ENCODE measurements around the gene MGMT. TPM values are rescaled to one million over a fixed set of nuclear protein-coding genes. Genes with fewer than 3 reads are reported as not detected.
A peak's percentile ranks its signal among the peaks of the same experiment; 100 is the strongest.

Gene MGMT
- total and polyA plus RNA-seq, 7 experiments from 2014 or later: 17.6 to 37.1 (median 22.0) TPM

DNA sequence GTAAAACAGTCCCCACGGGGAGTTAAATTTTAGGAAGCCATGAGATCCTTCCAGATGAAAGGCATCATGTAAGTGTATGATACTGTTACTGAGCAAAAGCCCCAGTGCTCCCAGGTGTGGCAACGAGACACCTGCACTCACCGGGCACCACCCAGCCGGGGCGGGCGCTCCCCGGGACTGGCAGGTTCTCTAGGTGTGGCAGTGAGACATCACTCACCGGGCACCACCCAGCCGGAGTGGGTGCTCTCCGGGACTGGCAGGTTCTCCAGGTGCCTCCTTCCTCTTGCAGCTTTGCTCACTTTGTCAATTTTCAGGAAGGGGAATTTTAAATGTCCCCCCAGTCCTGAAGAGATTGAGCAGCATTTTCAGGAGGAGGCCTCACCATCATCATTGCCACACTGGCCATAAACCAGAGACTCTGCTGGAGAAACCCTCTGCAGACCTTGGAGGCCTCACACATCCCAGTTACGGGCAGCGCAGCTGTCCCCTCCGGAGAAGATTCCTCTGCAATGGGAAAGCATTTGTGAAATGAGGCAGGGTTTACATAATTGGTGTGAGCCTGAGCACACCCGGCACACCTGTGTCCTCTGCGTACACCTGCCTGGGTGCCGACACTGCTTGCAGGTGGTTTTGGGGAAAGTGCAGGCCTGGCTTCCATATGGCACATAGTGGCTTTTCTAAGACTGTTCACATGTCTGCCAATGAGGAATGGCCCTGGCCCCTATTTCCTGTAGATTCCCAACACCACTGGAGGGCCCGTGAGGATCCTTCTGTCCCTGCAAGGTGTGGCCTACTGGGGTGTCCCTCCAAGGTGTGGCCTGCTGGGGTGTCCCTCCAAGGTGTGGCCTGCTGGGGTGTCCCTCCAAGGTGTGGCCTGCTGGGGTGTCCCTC lies 305.7 kb downstream of the MGMT start:
- peaks cover 0 to 52% (median 9%) of the 10 kb centered on the region in 11 donors for H3K9me3 Mint-ChIP-seq
- Histone ChIP-seq H3K27me3 (ENCODE audit: control insufficient read depth in 2 of 2, insufficient read depth in 2 of 2, low read length in 2 of 2) (no peaks in the 10 kb centered on the region), H3K4me1 (ENCODE audit: control insufficient read depth in 2 of 2, insufficient read depth in 2 of 2, low read length in 2 of 2) (no peaks in the 10 kb centered on the region), H3K36me3 (ENCODE audit: control insufficient read depth in 2 of 3, insufficient read depth in 3 of 3, low read length in 3 of 3) (peaks cover 0 to 19% (median 4%) of the 10 kb centered on the region in 3 experiments), H3K27ac (ENCODE audit: low read depth, low read length) (no peak overlapping the region), H3K9me3 (ENCODE audit: control insufficient read depth in 2 of 3, low read length in 3 of 3) (peaks cover 0 to 15% (median 0%) of the 10 kb centered on the region in 3 experiments), H3K4me3 (ENCODE audit: low read length) (no peak overlapping the region)
- no peak overlapping the region for H3K4me3 Mint-ChIP-seq
- ChIA-PET CTCF (no interaction called here), POLR2A (no interaction called here)
- DNase-seq (no peak), ATAC-seq (no peak)
- H3K27ac Mint-ChIP-seq: no peak overlapping the region
- H3K27me3 Mint-ChIP-seq: no peaks in the 10 kb centered on the region
- H3K4me1 Mint-ChIP-seq: peaks cover 0 to 2% (median 0%) of the 10 kb centered on the region in 7 donors
- intact Hi-C loops (cut with micrococcal nuclease): no loop called here
- peaks cover 0 to 49% (median 44%) of the 10 kb centered on the region in 5 donors for H3K36me3 Mint-ChIP-seq

DNA sequence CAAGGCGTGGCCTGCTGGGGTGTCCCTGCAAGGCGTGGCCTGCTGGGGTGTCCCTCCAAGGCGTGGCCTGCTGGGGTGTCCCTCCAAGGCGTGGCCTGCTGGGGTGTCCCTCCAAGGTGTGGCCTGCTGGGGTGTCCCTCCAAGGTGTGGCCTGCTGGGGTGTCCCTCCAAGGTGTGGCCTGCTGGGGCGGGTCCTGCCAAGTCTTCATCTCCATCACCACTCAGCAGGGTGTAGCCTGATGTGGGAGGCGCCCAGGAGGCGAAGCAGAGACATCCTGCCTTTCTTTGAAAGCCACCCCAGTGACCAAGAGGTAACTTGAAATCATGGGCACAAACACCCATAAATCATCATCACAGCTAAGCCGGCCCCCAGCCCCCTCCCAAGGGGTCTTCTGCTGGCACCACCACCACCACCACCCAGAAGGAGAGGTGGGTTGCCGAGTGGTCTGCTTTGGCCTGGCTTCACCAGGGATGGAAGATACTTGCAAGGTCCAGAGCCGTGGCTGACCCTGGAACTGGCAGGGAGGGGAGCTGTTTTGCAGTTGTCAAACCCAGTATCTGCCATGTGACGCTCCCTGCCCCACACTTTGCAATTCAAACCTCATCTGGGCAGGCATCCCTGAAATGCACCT lies 306.4 kb downstream of the MGMT start:
- Mint-ChIP-seq H3K4me1 (peaks cover 0 to 2% (median 0%) of the 10 kb centered on the region in 7 donors), H3K27me3 (no peaks in the 10 kb centered on the region), H3K36me3 (peaks cover 0 to 42% (median 38%) of the 10 kb centered on the region in 5 donors), H3K27ac (no peak overlapping the region), H3K9me3 (peaks cover 0 to 47% (median 10%) of the 10 kb centered on the region in 11 donors), H3K4me3 (no peak overlapping the region)
- Histone ChIP-seq H3K4me3 (ENCODE audit: low read length) (no peak overlapping the region), H3K4me1 (ENCODE audit: control insufficient read depth in 2 of 2, insufficient read depth in 2 of 2, low read length in 2 of 2) (no peaks in the 10 kb centered on the region), H3K9me3 (ENCODE audit: control insufficient read depth in 2 of 3, low read length in 3 of 3) (peaks cover 0 to 20% (median 0%) of the 10 kb centered on the region in 3 experiments), H3K27ac (ENCODE audit: low read depth, low read length) (no peak overlapping the region), H3K36me3 (ENCODE audit: control insufficient read depth in 2 of 3, insufficient read depth in 3 of 3, low read length in 3 of 3) (peaks cover 0 to 14% (median 4%) of the 10 kb centered on the region in 3 experiments), H3K27me3 (ENCODE audit: control insufficient read depth in 2 of 2, insufficient read depth in 2 of 2, low read length in 2 of 2) (no peaks in the 10 kb centered on the region)
- intact Hi-C loops (cut with micrococcal nuclease): no loop called here
- ATAC-seq (no peak), DNase-seq (no peak)
- ChIA-PET CTCF (no interaction called here), POLR2A (no interaction called here)

DNA sequence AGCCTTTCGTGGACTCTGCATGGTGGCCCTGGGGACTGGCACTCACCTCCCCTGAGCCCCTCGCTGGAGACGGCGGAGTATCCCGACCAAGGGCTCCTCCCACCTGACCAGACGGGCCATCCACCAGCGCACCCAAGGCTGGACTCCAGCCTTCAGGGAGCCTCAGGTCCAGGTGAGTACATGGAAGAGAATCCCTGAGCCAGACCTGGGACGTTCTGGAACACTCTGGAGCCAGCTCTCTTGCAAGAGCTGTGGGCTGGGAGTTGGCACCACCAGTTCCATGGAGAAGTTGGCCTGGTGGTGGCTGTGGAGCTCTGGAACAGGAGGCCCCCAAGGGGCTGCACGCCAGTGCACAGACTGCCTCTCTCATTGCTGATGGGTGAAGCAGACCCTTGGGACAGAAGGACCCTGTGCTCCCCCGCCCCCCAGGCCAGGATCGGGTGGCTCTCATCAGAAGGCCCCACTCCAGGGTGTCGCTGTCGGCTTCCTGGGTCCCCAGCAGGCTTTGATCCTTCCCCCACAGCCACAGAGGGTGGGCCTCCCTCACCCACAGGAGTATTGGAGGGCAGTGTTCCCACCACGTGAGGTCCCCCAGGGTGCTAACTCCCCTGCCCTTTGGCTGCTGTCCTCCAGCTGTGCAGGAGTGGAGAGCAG lies 307.2 kb downstream of the MGMT start:
- H3K27ac ChIP-seq (ENCODE audit: low read depth, low read length): no peak overlapping the region
- DNase-seq: no peak
- peaks cover 0 to 2% (median 0%) of the 10 kb centered on the region in 7 donors for H3K4me1 Mint-ChIP-seq
- H3K9me3 ChIP-seq (ENCODE audit: control insufficient read depth in 2 of 3, low read length in 3 of 3): peaks cover 0 to 14% (median 0%) of the 10 kb centered on the region in 3 experiments
- ChIA-PET CTCF (no interaction called here), POLR2A (no interaction called here)
- no peaks in the 10 kb centered on the region for H3K4me1 ChIP-seq (ENCODE audit: control insufficient read depth in 2 of 2, insufficient read depth in 2 of 2, low read length in 2 of 2)
- H3K36me3 Mint-ChIP-seq: peaks cover 0 to 39% (median 35%) of the 10 kb centered on the region in 5 donors
- H3K4me3 Mint-ChIP-seq: no peak overlapping the region
- no peak overlapping the region for H3K4me3 ChIP-seq (ENCODE audit: low read length)
- H3K27me3 ChIP-seq (ENCODE audit: control insufficient read depth in 2 of 2, insufficient read depth in 2 of 2, low read length in 2 of 2): no peaks in the 10 kb centered on the region
- H3K9me3 Mint-ChIP-seq: peaks cover 0 to 51% (median 10%) of the 10 kb centered on the region in 11 donors
- no peak overlapping the region for H3K27ac Mint-ChIP-seq
- intact Hi-C loops (cut with micrococcal nuclease): no loop called here
- peak; percentile 15 for ATAC-seq
- H3K36me3 ChIP-seq (ENCODE audit: control insufficient read depth in 2 of 3, insufficient read depth in 3 of 3, low read length in 3 of 3): peaks cover 0 to 7% (median 4%) of the 10 kb centered on the region in 3 experiments
- no peaks in the 10 kb centered on the region for H3K27me3 Mint-ChIP-seq

DNA sequence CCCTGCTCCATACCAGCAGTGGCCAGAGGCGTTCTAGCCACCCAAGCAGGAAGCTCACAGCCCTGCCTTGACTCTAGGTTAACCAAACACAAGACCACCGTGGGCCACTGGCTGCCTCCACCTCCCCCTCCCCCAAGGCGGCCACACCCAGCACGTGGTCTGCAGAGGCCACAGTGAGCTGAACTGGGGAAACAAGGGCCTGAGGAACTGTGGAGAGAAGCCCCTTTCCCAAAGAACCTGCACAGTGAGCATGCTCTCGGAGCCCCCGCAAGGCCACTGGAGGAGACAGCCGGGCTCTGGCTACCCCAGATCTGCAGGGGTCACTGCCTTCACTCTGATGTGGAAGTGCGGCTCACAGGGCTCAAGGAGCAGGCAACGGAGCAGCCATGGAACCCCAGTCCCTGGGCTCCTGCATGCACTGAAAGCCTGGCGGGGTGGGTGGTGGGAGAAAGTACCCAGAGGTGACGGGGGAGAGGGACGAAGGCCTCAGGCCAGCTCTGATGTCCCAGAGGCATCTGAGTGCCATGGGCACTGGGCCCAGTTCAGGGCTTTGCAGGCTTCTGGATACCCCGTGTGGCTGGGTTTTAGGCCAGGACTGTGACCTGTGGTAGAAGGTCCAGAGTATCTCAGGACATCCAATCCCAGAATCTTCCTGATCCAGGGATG lies 307.8 kb downstream of the MGMT start:
- Histone ChIP-seq H3K4me1 (ENCODE audit: control insufficient read depth in 2 of 2, insufficient read depth in 2 of 2, low read length in 2 of 2) (no peaks in the 10 kb centered on the region), H3K9me3 (ENCODE audit: control insufficient read depth in 2 of 3, low read length in 3 of 3) (peaks cover 0 to 11% (median 0%) of the 10 kb centered on the region in 3 experiments), H3K27me3 (ENCODE audit: control insufficient read depth in 2 of 2, insufficient read depth in 2 of 2, low read length in 2 of 2) (no peaks in the 10 kb centered on the region), H3K36me3 (ENCODE audit: control insufficient read depth in 2 of 3, insufficient read depth in 3 of 3, low read length in 3 of 3) (peaks cover 0 to 4% (median 3%) of the 10 kb centered on the region in 3 experiments), H3K4me3 (ENCODE audit: low read length) (no peak overlapping the region), H3K27ac (ENCODE audit: low read depth, low read length) (no peak overlapping the region)
- intact Hi-C loops (cut with micrococcal nuclease): no loop called here
- H3K27me3 Mint-ChIP-seq: no peaks in the 10 kb centered on the region
- H3K4me3 Mint-ChIP-seq: no peak overlapping the region
- DNase-seq (no peak), ATAC-seq (no peak)
- POLR2A ChIA-PET: no interaction called here
- H3K4me1 Mint-ChIP-seq: peaks cover 0 to 2% (median 0%) of the 10 kb centered on the region in 7 donors
- H3K36me3 Mint-ChIP-seq: peaks cover 0 to 32% (median 28%) of the 10 kb centered on the region in 5 donors
- CTCF ChIA-PET: no interaction called here
- peaks cover 0 to 45% (median 10%) of the 10 kb centered on the region in 11 donors for H3K9me3 Mint-ChIP-seq
- no peak overlapping the region for H3K27ac Mint-ChIP-seq

DNA sequence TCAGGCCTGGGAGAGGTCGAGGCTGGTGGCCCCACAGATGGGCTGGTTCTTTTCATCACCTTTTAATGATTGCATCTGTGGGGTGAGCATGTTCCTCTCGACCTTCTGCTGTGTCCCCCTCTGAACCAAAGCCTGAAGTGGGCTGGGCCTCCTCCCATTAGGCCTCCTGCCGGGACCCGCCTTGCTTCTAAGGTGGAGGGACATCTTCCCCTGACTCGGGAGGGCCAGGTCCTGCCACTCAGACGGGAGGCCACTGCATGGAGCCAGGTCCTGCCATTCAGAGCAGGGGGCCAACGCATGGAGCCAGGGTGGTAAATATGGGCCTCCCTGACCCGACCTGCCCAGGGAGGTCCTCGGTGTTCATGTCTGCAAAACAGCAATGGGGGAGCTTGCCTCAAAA lies 308.6 kb downstream of the MGMT start:
- Mint-ChIP-seq H3K4me1 (peaks cover 0 to 2% (median 0%) of the 10 kb centered on the region in 7 donors), H3K27me3 (no peaks in the 10 kb centered on the region), H3K4me3 (no peak overlapping the region), H3K27ac (no peak overlapping the region), H3K9me3 (peaks cover 0 to 43% (median 10%) of the 10 kb centered on the region in 11 donors), H3K36me3 (peaks cover 0 to 28% (median 23%) of the 10 kb centered on the region in 5 donors)
- H3K36me3 ChIP-seq (ENCODE audit: control insufficient read depth in 2 of 3, insufficient read depth in 3 of 3, low read length in 3 of 3): peaks cover 0 to 4% (median 0%) of the 10 kb centered on the region in 3 experiments
- H3K9me3 ChIP-seq (ENCODE audit: control insufficient read depth in 2 of 3, low read length in 3 of 3): peaks cover 0 to 11% (median 0%) of the 10 kb centered on the region in 3 experiments
- H3K27ac ChIP-seq (ENCODE audit: low read depth, low read length): no peak overlapping the region
- no peaks in the 10 kb centered on the region for H3K27me3 ChIP-seq (ENCODE audit: control insufficient read depth in 2 of 2, insufficient read depth in 2 of 2, low read length in 2 of 2)
- no peak overlapping the region for H3K4me3 ChIP-seq (ENCODE audit: low read length)
- CTCF ChIA-PET: no interaction called here
- POLR2A ChIA-PET: no interaction called here
- DNase-seq (no peak), ATAC-seq (no peak)
- intact Hi-C loops (cut with micrococcal nuclease): no loop called here
- no peaks in the 10 kb centered on the region for H3K4me1 ChIP-seq (ENCODE audit: control insufficient read depth in 2 of 2, insufficient read depth in 2 of 2, low read length in 2 of 2)

DNA sequence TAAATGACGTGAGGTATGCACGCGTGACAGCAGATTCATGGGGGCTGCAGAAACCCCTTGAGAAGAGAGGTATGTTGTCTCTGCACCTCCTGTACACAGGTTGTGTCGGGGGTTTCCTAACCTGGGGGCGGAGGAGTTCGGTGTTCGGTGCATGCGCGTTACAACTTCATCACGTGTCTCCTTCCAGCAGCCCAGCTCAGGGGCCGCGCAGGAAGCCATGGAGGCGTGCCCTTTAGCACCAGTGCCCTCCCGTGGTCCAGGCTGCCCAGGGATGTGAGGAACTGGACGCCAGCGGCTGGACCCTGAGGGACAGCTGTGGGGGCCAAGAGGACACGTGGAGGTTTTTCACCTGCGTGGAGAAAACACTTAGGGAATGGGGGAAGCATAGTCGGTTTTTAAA lies 310.6 kb downstream of the MGMT start:
- intact Hi-C loops (cut with micrococcal nuclease): no loop called here
- no peak for DNase-seq
- POLR2A ChIA-PET: no interaction called here
- H3K4me1 Mint-ChIP-seq: no peaks in the 10 kb centered on the region
- peaks cover 0 to 11% (median 0%) of the 10 kb centered on the region in 3 experiments for H3K9me3 ChIP-seq (ENCODE audit: control insufficient read depth in 2 of 3, low read length in 3 of 3)
- H3K4me1 ChIP-seq (ENCODE audit: control insufficient read depth in 2 of 2, insufficient read depth in 2 of 2, low read length in 2 of 2): no peaks in the 10 kb centered on the region
- H3K27me3 ChIP-seq (ENCODE audit: control insufficient read depth in 2 of 2, insufficient read depth in 2 of 2, low read length in 2 of 2): no peaks in the 10 kb centered on the region
- H3K27me3 Mint-ChIP-seq: no peaks in the 10 kb centered on the region
- CTCF ChIA-PET: no interaction called here
- H3K27ac Mint-ChIP-seq: no peak overlapping the region
- no peak for ATAC-seq
- H3K4me3 Mint-ChIP-seq: no peak overlapping the region
- H3K4me3 ChIP-seq (ENCODE audit: low read length): no peak overlapping the region
- H3K36me3 Mint-ChIP-seq: peaks cover 0 to 14% (median 7%) of the 10 kb centered on the region in 5 donors
- no peak overlapping the region for H3K27ac ChIP-seq (ENCODE audit: low read depth, low read length)
- peaks cover 0 to 36% (median 12%) of the 10 kb centered on the region in 11 donors for H3K9me3 Mint-ChIP-seq
- no peaks in the 10 kb centered on the region for H3K36me3 ChIP-seq (ENCODE audit: control insufficient read depth in 2 of 3, insufficient read depth in 3 of 3, low read length in 3 of 3)
